Hematopoietic multipotent progenitor cell treated with erythropoietin and hydrocortisone succinate and interleukin-3 and kit ligand, for 15 days (in vitro differentiated cells): Measurements from ENCODE around the gene HOXA4.

Experiments
- DNase-seq: peaks from one replicate; pipeline ENCODE4 v3.0.0-alpha.2; 2015; ENCODE audit warnings: low spot score

HOXA4 gene

GRCh38 chr7:27116031-27116961 lies 14.3 kb downstream of the HOXA4 start:
- DNase-seq, result no peak

- no peak for DNase-seq
Measured at GRCh38 chr7:27115221-27116026, 15.1 kb downstream of the HOXA4 start.

- DNase-seq, result no peak
Measured at GRCh38 chr7:27114881-27115220, 15.7 kb downstream of the HOXA4 start.

GRCh38 chr7:27113991-27114769 lies 16.4 kb downstream of the HOXA4 start:
- no peak for DNase-seq

GRCh38 chr7:27112955-27113949 lies 17.3 kb downstream of the HOXA4 start:
- no peak for DNase-seq

- DNase-seq, result no peak
Measured at GRCh38 chr7:27112361-27112760, 18.2 kb downstream of the HOXA4 start.

- DNase-seq, result no peak
Measured at GRCh38 chr7:27111751-27112277, 18.7 kb downstream of the HOXA4 start.

GRCh38 chr7:27111042-27111750 lies 19.4 kb downstream of the HOXA4 start:
- no peak for DNase-seq

GRCh38 chr7:27110186-27111031 lies 20.1 kb downstream of the HOXA4 start:
- no peak for DNase-seq

- DNase-seq, result no peak
Measured at GRCh38 chr7:27109466-27110185, 20.9 kb downstream of the HOXA4 start.

GRCh38 chr7:27108390-27109127 lies 22.0 kb downstream of the HOXA4 start:
- DNase-seq, result no peak

- DNase-seq, result no peak
Measured at GRCh38 chr7:27107391-27108381, 22.9 kb downstream of the HOXA4 start.

GRCh38 chr7:27106901-27107240 lies 23.7 kb downstream of the HOXA4 start:
- DNase-seq, result no peak

GRCh38 chr7:27106181-27106900 lies 24.2 kb downstream of the HOXA4 start:
- no peak for DNase-seq

- no peak for DNase-seq
Measured at GRCh38 chr7:27105301-27106031, 25.1 kb downstream of the HOXA4 start.
